HFFc6 (cell line): Measurements from ENCODE around the gene MYH10. TPM values are rescaled to one million over a fixed set of nuclear protein-coding genes. Genes with fewer than 3 reads are reported as not detected.

ENCODE experiments used
- DNase-seq: peaks from one replicate; pipeline ENCODE4 v3.0.0-alpha.2; 2018
- H3K27ac Mint-ChIP-seq: 2 replicates; pipeline ENCODE4 v1.8.0; 2020; ENCODE audit warnings: mild to moderate bottlenecking, mixed read lengths
- H3K27me3 Mint-ChIP-seq: 2 replicates; pipeline ENCODE4 v1.8.0; 2021; ENCODE audit warnings: mild to moderate bottlenecking, moderate library complexity, mixed read lengths; ENCODE audit not compliant: insufficient read depth
- H3K36me3 Mint-ChIP-seq: 2 replicates; pipeline ENCODE4 v1.8.0; 2021; ENCODE audit warnings: low read depth, mixed read lengths
- H3K4me1 Mint-ChIP-seq: 2 replicates; pipeline ENCODE4 v1.8.0; 2020; ENCODE audit warnings: low read depth, mixed read lengths
- H3K4me3 Mint-ChIP-seq: 2 replicates; pipeline ENCODE4 v1.8.0; 2020; ENCODE audit warnings: mild to moderate bottlenecking, moderate library complexity, mixed read lengths
- H3K9me3 Mint-ChIP-seq: 2 replicates; pipeline ENCODE4 v1.8.0; 2020; ENCODE audit warnings: mild to moderate bottlenecking, mixed read lengths
- total RNA-seq, 6 experiments: library from RNA; stranded (reverse); fragmentation: NEBNext Ultra II Directional; extraction: Animal tissue kit (Norgen Biotek cat#: 25700); gene quantifications; 2 replicates in 1 of 6; 3 replicates in 5 of 6; pipeline ENCODE4 v1.2.3, GENCODE V29; 2021
- TF ChIP-seq, protein P1 (sequence below): fragments of 200-600 bp; sonication (generic); IDR thresholded peaks from 2 replicates; pipeline ENCODE4 v1.5.0; 2021; ENCODE audit warnings: antibody characterized with exemption, mild to moderate bottlenecking

The MYH10 gene
- total RNA-seq, 6 experiments from 2014 or later = 54.0 to 63.3 (median 58.3) TPM

DNA sequence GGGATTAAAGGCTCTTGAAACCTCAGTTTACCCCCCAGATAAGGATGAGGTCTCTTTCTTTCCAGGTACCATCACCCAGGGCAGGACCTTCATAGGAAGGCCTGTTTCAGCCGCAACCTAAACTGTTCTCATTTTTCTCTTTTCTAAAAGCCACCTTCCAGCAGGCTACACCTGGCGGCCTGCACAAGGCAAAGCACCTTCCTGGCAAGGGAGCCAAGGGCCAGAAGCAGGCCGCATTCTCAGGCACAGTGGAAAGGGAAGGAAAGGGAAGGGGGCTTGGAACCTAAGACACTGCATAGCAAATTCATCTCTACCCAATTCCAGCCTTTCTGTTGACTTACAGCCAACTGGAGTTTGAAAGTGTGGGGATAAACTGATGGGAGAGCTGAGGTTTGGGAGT, 203.7 kb downstream of the MYH10 start:
- no peaks in the 10 kb centered on the region for H3K36me3 Mint-ChIP-seq
- H3K27me3 Mint-ChIP-seq = peaks cover 25% of the 10 kb centered on the region
- no peaks in the 10 kb centered on the region for H3K9me3 Mint-ChIP-seq
- H3K27ac Mint-ChIP-seq = no peak overlapping the region
- no peak overlapping the region for H3K4me3 Mint-ChIP-seq
- TF ChIP-seq, protein P1, sequence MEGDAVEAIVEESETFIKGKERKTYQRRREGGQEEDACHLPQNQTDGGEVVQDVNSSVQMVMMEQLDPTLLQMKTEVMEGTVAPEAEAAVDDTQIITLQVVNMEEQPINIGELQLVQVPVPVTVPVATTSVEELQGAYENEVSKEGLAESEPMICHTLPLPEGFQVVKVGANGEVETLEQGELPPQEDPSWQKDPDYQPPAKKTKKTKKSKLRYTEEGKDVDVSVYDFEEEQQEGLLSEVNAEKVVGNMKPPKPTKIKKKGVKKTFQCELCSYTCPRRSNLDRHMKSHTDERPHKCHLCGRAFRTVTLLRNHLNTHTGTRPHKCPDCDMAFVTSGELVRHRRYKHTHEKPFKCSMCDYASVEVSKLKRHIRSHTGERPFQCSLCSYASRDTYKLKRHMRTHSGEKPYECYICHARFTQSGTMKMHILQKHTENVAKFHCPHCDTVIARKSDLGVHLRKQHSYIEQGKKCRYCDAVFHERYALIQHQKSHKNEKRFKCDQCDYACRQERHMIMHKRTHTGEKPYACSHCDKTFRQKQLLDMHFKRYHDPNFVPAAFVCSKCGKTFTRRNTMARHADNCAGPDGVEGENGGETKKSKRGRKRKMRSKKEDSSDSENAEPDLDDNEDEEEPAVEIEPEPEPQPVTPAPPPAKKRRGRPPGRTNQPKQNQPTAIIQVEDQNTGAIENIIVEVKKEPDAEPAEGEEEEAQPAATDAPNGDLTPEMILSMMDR = no peak
- no peak for DNase-seq
- H3K4me1 Mint-ChIP-seq = no peaks in the 10 kb centered on the region

- TF ChIP-seq, protein P1 = no peak
- DNase-seq = no peak
- peaks cover 25% of the 10 kb centered on the region for H3K27me3 Mint-ChIP-seq
- H3K27ac Mint-ChIP-seq = no peak overlapping the region
- no peak overlapping the region for H3K4me3 Mint-ChIP-seq
- no peaks in the 10 kb centered on the region for H3K36me3 Mint-ChIP-seq
- no peaks in the 10 kb centered on the region for H3K9me3 Mint-ChIP-seq
- no peaks in the 10 kb centered on the region for H3K4me1 Mint-ChIP-seq
These were observed 204.3 kb downstream of the MYH10 start for GRCh38 chr17:8426094-8426720.

Other genes with a start within 250 kb of the MYH10 start
- gene RPL26, start 247.5 kb downstream of the MYH10 start, total RNA-seq = 1,000 to 10,000 TPM; 1,301 to 1,432 (median 1,370) TPM
- not detected for gene RNF222, start 232.9 kb downstream of the MYH10 start, total RNA-seq
- gene NDEL1, start 194.8 kb downstream of the MYH10 start, total RNA-seq = 10 to 100 TPM; 65.4 to 79.1 (median 69.2) TPM
- not detected for gene CCDC42, start 114.1 kb upstream of the MYH10 start, total RNA-seq
- gene SPDYE4, start 127.8 kb upstream of the MYH10 start, total RNA-seq = not detected
- not detected for gene MFSD6L, start 168.6 kb upstream of the MYH10 start, total RNA-seq
- gene PIK3R6, start 236.9 kb upstream of the MYH10 start, total RNA-seq = not detected